ENCODE results near the gene KARS1. TPM values are rescaled to one million over a fixed set of nuclear protein-coding genes. Genes with fewer than 3 reads are reported as not detected.

KARS1 gene
- total RNA-seq, 1 experiment from 2014 or later: 148 TPM

DNA sequence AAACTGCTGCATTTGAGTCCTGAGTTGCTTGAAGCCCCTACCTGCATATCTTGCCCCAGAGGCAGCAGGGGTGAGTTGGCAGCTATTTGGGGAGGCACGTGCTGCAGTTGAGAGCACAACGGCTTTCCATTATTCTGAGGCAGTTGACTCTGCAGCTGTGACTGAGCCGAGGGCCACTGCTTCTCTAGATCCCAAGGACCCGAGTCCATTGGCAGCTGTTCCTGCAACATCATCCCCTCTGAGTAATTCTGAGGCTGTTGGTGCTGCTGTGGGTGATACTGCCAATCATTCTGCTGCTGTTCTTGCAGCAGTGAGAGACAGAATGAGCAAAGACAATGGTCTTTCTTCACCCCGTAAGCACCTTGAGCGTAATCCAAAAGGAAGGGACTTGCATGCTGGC lies 12.9 kb upstream of the KARS1 start:
- DNase-seq (no peak), ATAC-seq (no peak)
- H3K4me1 ChIP-seq (ENCODE audit: insufficient read depth, low read length): no peaks in the 10 kb centered on the region
- H3K27ac ChIP-seq (ENCODE audit: low read length): no peak overlapping the region
- no peak overlapping the region for H3K4me2 ChIP-seq (ENCODE audit: low read length)
- intact Hi-C loops (cut with micrococcal nuclease): no loop called here
- ChIA-PET CTCF (no interaction called here), POLR2A (ENCODE audit: unreplicated experiment) (no interaction called here)
- no peaks in the 10 kb centered on the region for H3K9me3 ChIP-seq (ENCODE audit: low read length)
- H3K79me2 ChIP-seq (ENCODE audit: low read length): no peaks in the 10 kb centered on the region
- H3K9me2 ChIP-seq (replicated peaks; ENCODE audit: low read length): no peaks in the 10 kb centered on the region
- no peaks in the 10 kb centered on the region for H4K20me1 ChIP-seq (ENCODE audit: low read length)
- H3F3A ChIP-seq (ENCODE audit: low read length, unreplicated experiment): no peaks in the 10 kb centered on the region
- H2AFZ ChIP-seq (ENCODE audit: low read length): no peak overlapping the region
- BruUV-seq (replicated peaks): no TSS peak
- no peak for TF ChIP-seq EZH2phosphoT487 (IDR thresholded peaks at IDR 0.05; ENCODE audit: borderline replicate concordance, low read length)
- TF ChIP-seq, protein P1, sequence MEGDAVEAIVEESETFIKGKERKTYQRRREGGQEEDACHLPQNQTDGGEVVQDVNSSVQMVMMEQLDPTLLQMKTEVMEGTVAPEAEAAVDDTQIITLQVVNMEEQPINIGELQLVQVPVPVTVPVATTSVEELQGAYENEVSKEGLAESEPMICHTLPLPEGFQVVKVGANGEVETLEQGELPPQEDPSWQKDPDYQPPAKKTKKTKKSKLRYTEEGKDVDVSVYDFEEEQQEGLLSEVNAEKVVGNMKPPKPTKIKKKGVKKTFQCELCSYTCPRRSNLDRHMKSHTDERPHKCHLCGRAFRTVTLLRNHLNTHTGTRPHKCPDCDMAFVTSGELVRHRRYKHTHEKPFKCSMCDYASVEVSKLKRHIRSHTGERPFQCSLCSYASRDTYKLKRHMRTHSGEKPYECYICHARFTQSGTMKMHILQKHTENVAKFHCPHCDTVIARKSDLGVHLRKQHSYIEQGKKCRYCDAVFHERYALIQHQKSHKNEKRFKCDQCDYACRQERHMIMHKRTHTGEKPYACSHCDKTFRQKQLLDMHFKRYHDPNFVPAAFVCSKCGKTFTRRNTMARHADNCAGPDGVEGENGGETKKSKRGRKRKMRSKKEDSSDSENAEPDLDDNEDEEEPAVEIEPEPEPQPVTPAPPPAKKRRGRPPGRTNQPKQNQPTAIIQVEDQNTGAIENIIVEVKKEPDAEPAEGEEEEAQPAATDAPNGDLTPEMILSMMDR (conservative IDR thresholded peaks at IDR 0.05; ENCODE audit: low read depth, low read length): no peak
- no peak for TF ChIP-seq EZH2 (IDR thresholded peaks at IDR 0.05; ENCODE audit: low read length, unreplicated experiment)
- H3K9ac ChIP-seq (ENCODE audit: low read length): no peak overlapping the region
- no peaks in the 10 kb centered on the region for H3K27me3 ChIP-seq (ENCODE audit: low read length)
- H3K36me3 ChIP-seq (ENCODE audit: low read depth, low read length): peaks cover 19% of the 10 kb centered on the region
- no peak overlapping the region for H3K4me3 ChIP-seq (ENCODE audit: low read length)

DNA sequence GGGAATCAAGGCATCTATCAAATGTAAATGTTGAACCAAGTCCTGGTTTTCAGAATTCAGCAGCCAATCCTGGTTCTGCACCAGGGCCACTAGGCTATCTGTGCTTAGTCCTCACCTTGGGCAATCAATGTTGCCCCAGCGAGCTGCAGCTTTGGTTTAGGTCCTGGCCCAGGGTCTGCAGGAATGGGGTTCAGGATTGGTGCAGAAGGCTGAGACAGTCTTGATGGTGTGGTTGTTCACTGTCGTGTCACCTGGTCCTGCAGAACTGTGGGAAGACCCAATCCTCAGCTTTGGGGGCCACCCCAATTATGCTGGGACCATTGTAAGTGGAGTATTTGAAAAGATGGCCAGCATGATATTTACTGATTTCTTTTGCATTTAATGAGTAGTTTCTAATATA lies 10.7 kb upstream of the KARS1 start:
- Histone ChIP-seq H3F3A (ENCODE audit: low read length, unreplicated experiment) (no peaks in the 10 kb centered on the region), H3K4me1 (ENCODE audit: insufficient read depth, low read length) (no peaks in the 10 kb centered on the region), H3K79me2 (ENCODE audit: low read length) (peaks cover 7% of the 10 kb centered on the region), H3K36me3 (ENCODE audit: low read depth, low read length) (peaks cover 23% of the 10 kb centered on the region), H3K4me3 (ENCODE audit: low read length) (no peak overlapping the region), H3K9ac (ENCODE audit: low read length) (no peak overlapping the region), H2AFZ (ENCODE audit: low read length) (no peak overlapping the region), H3K4me2 (ENCODE audit: low read length) (no peak overlapping the region), H4K20me1 (ENCODE audit: low read length) (0 out of 2 replicates have a peak, but pooled peaks cover under 1% of the 10 kb centered on the region), H3K27me3 (ENCODE audit: low read length) (no peaks in the 10 kb centered on the region), H3K9me2 (replicated peaks; ENCODE audit: low read length) (no peaks in the 10 kb centered on the region), H3K9me3 (ENCODE audit: low read length) (no peaks in the 10 kb centered on the region), H3K27ac (ENCODE audit: low read length) (no peak overlapping the region)
- no TSS peak for BruUV-seq (replicated peaks)
- TF ChIP-seq EZH2phosphoT487 (IDR thresholded peaks at IDR 0.05; ENCODE audit: borderline replicate concordance, low read length): no peak
- TF ChIP-seq EZH2 (IDR thresholded peaks at IDR 0.05; ENCODE audit: low read length, unreplicated experiment): no peak
- TF ChIP-seq, protein P1 (conservative IDR thresholded peaks at IDR 0.05; ENCODE audit: low read depth, low read length): no peak
- ChIA-PET CTCF (no interaction called here), POLR2A (ENCODE audit: unreplicated experiment) (no interaction called here)
- ATAC-seq (no peak), DNase-seq (no peak)
- intact Hi-C loops (cut with micrococcal nuclease): no loop called here

DNA sequence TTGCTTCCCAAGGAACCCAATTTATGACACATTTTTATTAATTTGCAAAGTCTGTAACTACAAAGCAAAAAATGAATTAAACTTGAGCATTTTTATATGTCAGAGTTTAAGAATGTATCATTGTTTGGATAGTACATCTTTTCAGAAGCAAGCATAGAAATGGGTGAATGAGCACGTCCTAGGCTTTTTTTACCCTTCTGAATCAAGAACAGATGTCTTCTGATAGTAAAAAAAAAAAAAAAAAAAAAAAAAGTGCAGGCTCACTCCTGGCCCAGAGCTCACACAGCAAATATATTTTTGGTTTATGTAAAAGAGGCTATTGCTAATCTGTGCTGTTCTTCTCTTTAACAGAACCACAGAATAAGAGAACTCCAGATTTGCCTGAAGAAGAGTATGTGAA lies 6.5 kb upstream of the KARS1 start:
- no peak overlapping the region for H2AFZ ChIP-seq (ENCODE audit: low read length)
- H3K9me3 ChIP-seq (ENCODE audit: low read length): no peaks in the 10 kb centered on the region
- H3K27ac ChIP-seq (ENCODE audit: low read length): no peak overlapping the region
- no peak overlapping the region for H3K4me3 ChIP-seq (ENCODE audit: low read length)
- no peaks in the 10 kb centered on the region for H3K9me2 ChIP-seq (replicated peaks; ENCODE audit: low read length)
- ChIA-PET POLR2A (ENCODE audit: unreplicated experiment) (no interaction called here), CTCF (no interaction called here)
- TF ChIP-seq, protein P1 (conservative IDR thresholded peaks at IDR 0.05; ENCODE audit: low read depth, low read length): no peak
- no peak overlapping the region for H3K4me2 ChIP-seq (ENCODE audit: low read length)
- H3K36me3 ChIP-seq (ENCODE audit: low read depth, low read length): peaks cover 23% of the 10 kb centered on the region
- no TSS peak for BruUV-seq (replicated peaks)
- H3K9ac ChIP-seq (ENCODE audit: low read length): no peak overlapping the region
- peaks cover 18% of the 10 kb centered on the region; the same call in 1 of the 2 replicates for H4K20me1 ChIP-seq (ENCODE audit: low read length)
- intact Hi-C loops (cut with micrococcal nuclease): no loop called here
- ATAC-seq (no peak), DNase-seq (no peak)
- no peaks in the 10 kb centered on the region for H3K27me3 ChIP-seq (ENCODE audit: low read length)
- peaks cover 50% of the 10 kb centered on the region for H3K79me2 ChIP-seq (ENCODE audit: low read length)
- 0 out of 2 replicates have a peak, but pooled peaks cover 7% of the 10 kb centered on the region for H3K4me1 ChIP-seq (ENCODE audit: insufficient read depth, low read length)
- no peaks in the 10 kb centered on the region for H3F3A ChIP-seq (ENCODE audit: low read length, unreplicated experiment)
